ENCODE results near the gene P2RX3. TPM values are rescaled to one million over a fixed set of nuclear protein-coding genes. Genes with fewer than 3 reads are reported as not detected.

Gene P2RX3
- total RNA-seq, 1 experiment from 2014 or later = 0.15 TPM

GRCh38 chr11:57323855-57324153 lies 14.3 kb upstream of the P2RX3 start:
- no CpG with 5 or more reads among the region's 9 CpGs for WGBS (ENCODE audit: extremely low coverage, insufficient read length, low lambda C conversion rate)
- Histone ChIP-seq H3K18ac (ENCODE audit: insufficient read length, low read depth, low read length) (peak overlapping the region; percentile 18), H3K4me1 (ENCODE audit: insufficient read depth, low read length) (peaks cover 13% of the 10 kb centered on the region; the same call in 1 of the 2 replicates), H4K5ac (ENCODE audit: insufficient read length, low read depth, low read length) (no peak overlapping the region), H3K79me2 (ENCODE audit: insufficient read depth, low read length) (peaks cover 11% of the 10 kb centered on the region), H3K23me2 (ENCODE audit: insufficient read length, low read depth, low read length, poor library complexity, severe bottlenecking) (peaks cover 13% of the 10 kb centered on the region), H3K14ac (ENCODE audit: insufficient read depth, low read length) (peak overlapping the region; percentile 24; the same call in 1 of the 2 replicates), H2BK12ac (ENCODE audit: insufficient read length, low read depth, low read length) (no peak overlapping the region), H3K56ac (ENCODE audit: insufficient read length, low read depth, low read length) (no peak overlapping the region), H2BK15ac (ENCODE audit: low read depth, low read length) (no peak overlapping the region), H2BK120ac (ENCODE audit: low read depth, low read length, poor library complexity, severe bottlenecking) (no peak overlapping the region), H3T11ph (ENCODE audit: low read length) (no peak overlapping the region), H2AK5ac (ENCODE audit: insufficient read length, low read length) (no peak overlapping the region), H4K91ac (ENCODE audit: insufficient read length, low read depth, low read length) (no peak overlapping the region), H4K20me1 (ENCODE audit: control insufficient read depth, insufficient read depth, insufficient read length) (no peaks in the 10 kb centered on the region), H2BK20ac (ENCODE audit: low read depth, low read length, poor library complexity, severe bottlenecking) (no peak overlapping the region), H2AFZ (ENCODE audit: low read length) (no peak overlapping the region), H3K23ac (ENCODE audit: insufficient read length, low read depth, low read length) (no peak overlapping the region), H3K27ac (ENCODE audit: insufficient read length, low read depth, low read length) (no peak overlapping the region), H3K27me3 (ENCODE audit: insufficient read depth, low read length) (no peaks in the 10 kb centered on the region), H2BK5ac (ENCODE audit: insufficient read length, low read length) (no peak overlapping the region), H3K4ac (ENCODE audit: low read depth, low read length) (no peak overlapping the region), H4K8ac (replicated peaks; ENCODE audit: insufficient read length, low read depth, low read length) (no peak overlapping the region), H3K9me3 (ENCODE audit: control insufficient read depth, low read depth, low read length) (no peaks in the 10 kb centered on the region), H3K9ac (ENCODE audit: extremely low read depth, insufficient read length, low read length) (peak overlapping the region; percentile 39), H3K4me2 (ENCODE audit: insufficient read depth, insufficient read length, low read length) (peak overlapping the region; percentile 57), H3K79me1 (ENCODE audit: insufficient read depth, low read depth, low read length, poor library complexity, severe bottlenecking) (peaks cover 19% of the 10 kb centered on the region)
- Mint-ChIP-seq H3K9me3 (no peaks in the 10 kb centered on the region; a peak in 1 of 5 replicates), H3K27ac (peak overlapping the region; percentile 86 to 92 (median 92); a peak in 5 of 7 replicates), H3K36me3 (ENCODE audit: insufficient read depth in 1 of 3, low read depth in 3 of 3) (peaks cover 42 to 61% (median 52%) of the 10 kb centered on the region in 3 experiments), H3K27me3 (ENCODE audit: low read depth) (peaks cover 1% of the 10 kb centered on the region; the same call in 1 of the 2 replicates), H3K4me1 (peaks cover 43% of the 10 kb centered on the region in 2 experiments), H3K4me3 (peak overlapping the region; percentile 89 to 94)
- no peak for DNase-seq
- TF ChIP-seq CTCF (conservative IDR thresholded peaks at IDR 0.05) = no peak

Data from H9 (cell line).